SU-DHL-6 (cell line): Measurements from ENCODE around the gene TTLL11.

Experiments used
- CTCF ChIP-seq: fragments of 200-600 bp; sonication (generic); IDR thresholded peaks from one replicate; pipeline ENCODE4 v1.5.1; 2017; ENCODE audit warnings: antibody characterized with exemption, mild to moderate bottlenecking, low read length, moderate library complexity; ENCODE audit not compliant: insufficient read depth, poor library complexity, severe bottlenecking
- EZH2phosphoT487 ChIP-seq: fragments of 200-600 bp; sonication (generic), shearing (Covaris generic); conservative IDR thresholded peaks from 2 replicates; pipeline ENCODE4 v1.6.1; 2018; ENCODE audit warnings: mild to moderate bottlenecking, antibody characterized with exemption, low read length, moderate library complexity, mixed read lengths

GRCh38 chr9:121906074-121906870, 186.8 kb downstream of the TTLL11 start:
- no peak for TF ChIP-seq CTCF
- no peak for TF ChIP-seq EZH2phosphoT487
